ENCODE data around the gene AAMP.

Gene AAMP

DNA sequence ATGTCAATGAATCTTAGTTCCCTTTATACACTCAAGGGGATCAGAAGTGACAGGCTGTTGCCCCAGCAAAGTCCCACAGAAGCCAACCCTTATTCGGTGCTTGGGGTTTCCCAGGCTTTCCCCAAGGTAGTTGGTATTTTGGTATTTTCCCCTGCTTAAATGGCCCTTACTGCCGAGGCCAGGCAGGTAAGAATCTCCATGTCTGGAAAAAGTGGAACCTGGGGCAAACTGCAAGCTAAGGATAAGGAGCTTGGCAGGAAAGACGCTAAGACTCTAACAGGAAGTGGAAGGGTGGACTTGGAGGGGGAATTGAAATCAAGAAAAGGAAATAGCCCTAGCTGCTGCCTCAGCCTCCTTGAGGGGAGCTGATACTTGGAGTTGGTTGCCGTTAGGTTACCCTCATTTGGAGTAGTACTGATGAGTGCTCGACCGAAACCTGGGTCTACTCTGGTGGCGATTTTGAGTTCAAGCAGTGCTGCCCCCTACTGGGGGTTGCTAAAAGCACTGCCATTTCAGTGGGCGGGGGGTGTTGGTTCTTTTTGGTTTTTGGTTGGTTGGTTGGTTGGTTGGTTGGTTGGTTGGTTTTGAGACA, 12.5 kb downstream of the AAMP start:
- DNase-seq: no peak

GRCh38 chr2:218256612-218257350, 13.2 kb downstream of the AAMP start:
- no peak for DNase-seq

DNA sequence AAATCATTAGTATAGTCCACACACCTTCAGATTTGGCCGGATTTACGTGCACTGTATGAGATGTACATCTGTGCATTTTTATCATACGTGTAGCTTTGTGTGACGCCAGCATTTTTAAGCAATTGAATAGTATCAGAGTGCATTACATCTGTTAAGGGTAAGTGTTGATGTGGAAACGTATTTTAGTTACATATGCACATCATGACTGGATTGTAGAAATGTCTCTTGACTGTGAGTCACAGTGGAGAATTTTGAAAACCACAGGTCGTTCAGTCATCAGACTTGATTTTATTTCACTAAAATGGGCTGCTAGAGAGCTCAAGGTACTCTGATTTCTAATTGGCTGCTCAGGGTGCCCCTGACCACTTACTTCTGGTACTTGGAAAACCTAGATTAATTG, 14.5 kb downstream of the AAMP start:
- no peak for DNase-seq

DNA sequence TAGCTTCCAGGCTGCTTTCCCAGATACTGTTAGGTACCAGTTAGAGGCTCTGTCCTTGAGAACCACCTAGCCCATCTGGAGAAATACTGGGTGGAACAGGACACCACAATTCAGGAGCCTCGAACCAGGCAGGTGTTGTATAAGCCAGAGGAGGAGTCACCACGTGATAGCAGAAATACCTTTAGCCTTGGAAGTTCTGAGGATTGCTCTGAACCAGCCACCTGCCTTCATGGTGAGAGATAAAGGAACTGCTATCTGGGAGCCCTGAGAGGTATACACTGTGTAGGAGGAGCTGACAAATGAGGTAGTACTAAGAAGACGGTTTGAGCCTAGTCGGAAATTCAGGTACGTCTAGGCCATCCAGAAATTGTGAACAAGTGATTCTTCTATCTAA, 16.7 kb downstream of the AAMP start:
- no peak for DNase-seq

GRCh38 chr2:218252509-218253231, 17.3 kb downstream of the AAMP start:
- DNase-seq: no peak

DNA sequence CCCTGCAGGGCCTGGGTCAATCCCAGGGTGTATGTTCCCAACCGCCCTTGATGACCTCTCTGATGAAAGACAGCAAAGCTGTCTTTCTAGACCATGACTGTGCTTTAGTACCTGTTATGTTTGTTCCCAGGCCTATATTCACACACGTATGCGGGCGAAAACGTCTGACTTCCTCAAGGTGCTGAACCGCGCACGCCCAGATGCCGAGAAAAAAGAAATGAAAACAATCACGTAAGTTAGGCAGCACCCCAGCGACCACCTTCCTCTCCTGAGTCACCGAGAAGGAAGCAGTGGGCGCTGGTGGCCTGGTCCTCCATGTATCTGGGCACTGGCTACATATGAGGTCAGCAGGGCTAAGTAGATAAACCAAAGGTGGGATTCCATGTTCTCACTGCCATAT, 20.2 kb downstream of the AAMP start:
- DNase-seq: no peak

DNA sequence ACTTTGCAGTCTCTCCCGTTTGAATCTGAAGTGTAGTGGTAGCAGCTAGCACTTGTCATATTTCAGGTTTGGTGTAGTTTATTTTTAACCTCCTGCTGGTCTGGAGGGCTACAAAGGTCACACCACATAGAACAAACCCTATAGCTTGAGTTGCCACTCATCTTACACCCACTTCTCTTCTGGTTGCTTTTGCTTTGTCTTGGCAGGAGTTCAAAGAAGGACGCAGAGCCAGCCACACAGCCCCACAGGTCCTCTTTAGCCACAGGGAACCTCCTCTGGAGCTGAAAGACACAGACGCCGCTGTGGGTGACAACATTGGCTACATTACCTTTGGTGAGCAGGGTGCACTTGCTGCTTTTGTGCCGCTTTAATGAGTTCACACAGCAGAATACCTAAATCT, 24.7 kb downstream of the AAMP start:
- DNase-seq: no peak

- DNase-seq: no peak
Measured at GRCh38 chr2:218244665-218245064, 25.3 kb downstream of the AAMP start.

DNA sequence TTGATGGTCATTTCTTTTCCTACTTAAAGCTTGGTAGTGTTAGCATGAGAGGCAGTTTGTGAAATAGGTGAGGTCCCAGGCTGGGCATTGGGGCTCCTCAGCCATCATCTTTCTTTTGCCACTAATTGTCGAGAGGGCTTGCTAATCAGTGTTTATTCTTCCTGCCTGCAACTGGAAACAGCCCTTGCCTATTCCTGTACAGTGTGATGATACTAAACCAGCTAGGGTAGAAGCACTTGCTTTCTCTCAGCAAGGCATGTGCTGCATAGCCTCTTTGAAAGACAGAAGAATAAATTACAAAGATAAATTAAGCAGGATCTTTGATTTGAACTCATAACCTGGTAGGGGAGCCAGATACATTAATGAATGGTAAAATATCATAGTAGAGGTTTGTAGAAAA, 25.7 kb downstream of the AAMP start:
- DNase-seq: no peak

GRCh38 chr2:218238887-218239286, 31.1 kb downstream of the AAMP start:
- no peak for DNase-seq

GRCh38 chr2:218236829-218237228, 33.1 kb downstream of the AAMP start:
- DNase-seq: no peak

DNA sequence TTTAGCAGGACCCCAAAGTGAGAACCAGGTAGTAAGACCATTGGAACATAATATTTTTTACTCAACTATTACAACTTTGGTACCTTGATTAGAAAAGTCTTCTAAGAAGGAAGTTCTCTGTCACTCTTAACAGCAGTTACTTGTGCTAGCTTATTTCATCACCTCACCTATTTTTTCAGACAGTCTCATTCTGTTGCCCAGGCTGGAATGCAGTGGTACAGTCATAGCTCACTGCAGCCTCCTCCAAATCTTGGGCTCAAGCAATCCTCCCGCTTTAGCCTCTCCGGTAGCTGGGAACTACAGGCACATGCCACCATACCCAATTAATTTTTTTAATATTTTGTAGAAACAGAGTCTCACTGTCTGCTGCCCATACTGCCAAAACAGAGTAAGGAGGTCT, 34.9 kb downstream of the AAMP start:
- DNase-seq: no peak

- DNase-seq: no peak
Measured at GRCh38 chr2:218234521-218234920, 35.4 kb downstream of the AAMP start.

DNA sequence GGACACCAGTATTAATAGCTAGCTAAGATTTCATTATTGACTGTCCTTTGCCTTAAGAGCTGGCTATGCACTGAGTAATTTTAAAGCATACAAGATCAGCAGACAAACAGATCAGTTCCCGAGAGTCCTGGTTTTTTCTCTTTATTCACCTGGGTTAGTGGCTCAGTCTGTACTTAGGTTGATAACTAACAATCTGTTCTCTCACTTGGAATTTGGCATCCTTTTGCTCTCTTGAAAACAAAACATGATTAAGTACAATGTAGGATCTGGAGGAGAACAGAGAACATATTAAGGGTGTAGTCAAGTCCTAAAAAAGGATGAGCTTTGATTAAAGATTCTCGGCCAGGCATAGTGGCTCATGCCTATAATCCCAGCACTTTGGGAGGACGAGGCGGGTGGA, 36.4 kb downstream of the AAMP start:
- no peak for DNase-seq

- no peak for DNase-seq
Measured at GRCh38 chr2:218230882-218231281, 39.1 kb downstream of the AAMP start.

DNA sequence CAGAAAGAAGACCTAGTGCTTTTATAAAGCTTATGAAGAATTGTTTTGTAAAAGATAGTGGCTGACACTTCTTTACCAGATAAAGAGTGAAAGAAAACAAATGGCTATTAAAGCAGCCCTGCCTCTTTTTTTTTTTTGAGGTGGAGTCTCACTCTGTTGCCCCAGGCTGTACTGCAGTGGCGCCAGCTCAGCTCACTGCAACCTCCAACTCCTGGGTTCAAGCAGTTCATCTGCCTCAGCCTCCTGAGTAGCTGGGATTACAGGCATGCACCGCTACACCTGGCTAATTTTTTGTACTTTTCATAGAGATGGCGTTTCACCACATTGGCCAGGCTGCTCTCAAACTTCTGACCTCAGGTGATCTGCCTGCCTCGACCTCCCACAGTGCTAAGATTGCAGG, 40.1 kb downstream of the AAMP start:
- no peak for DNase-seq

GRCh38 chr2:218229239-218229638, 40.7 kb downstream of the AAMP start:
- no peak for DNase-seq

GRCh38 chr2:218228366-218229090, 41.4 kb downstream of the AAMP start:
- DNase-seq: no peak

DNA sequence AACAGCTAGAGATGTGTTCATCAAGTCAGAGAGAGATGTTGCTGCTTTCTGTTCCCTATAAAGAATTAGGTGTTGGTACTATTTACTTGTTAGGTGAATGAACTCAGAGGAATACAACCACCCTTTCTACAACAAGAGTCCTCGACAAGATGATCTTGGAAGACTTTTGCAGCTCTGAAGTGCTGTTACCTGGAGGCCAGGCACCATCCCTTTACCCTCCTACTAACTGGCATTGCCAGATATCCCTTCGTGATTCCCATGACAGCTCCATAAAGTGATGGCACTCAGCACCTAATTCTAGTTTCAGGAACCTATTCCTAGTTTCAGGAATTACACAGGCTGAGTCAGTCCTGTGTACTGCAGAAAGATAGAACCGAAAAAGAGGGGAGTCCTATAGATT, 43.0 kb downstream of the AAMP start:
- no peak for DNase-seq

GRCh38 chr2:218224186-218224585, 45.8 kb downstream of the AAMP start:
- DNase-seq: no peak

- DNase-seq: no peak
Measured at GRCh38 chr2:218223046-218223445, 46.9 kb downstream of the AAMP start.

GRCh38 chr2:218221000-218221399, 48.9 kb downstream of the AAMP start:
- no peak for DNase-seq

DNA sequence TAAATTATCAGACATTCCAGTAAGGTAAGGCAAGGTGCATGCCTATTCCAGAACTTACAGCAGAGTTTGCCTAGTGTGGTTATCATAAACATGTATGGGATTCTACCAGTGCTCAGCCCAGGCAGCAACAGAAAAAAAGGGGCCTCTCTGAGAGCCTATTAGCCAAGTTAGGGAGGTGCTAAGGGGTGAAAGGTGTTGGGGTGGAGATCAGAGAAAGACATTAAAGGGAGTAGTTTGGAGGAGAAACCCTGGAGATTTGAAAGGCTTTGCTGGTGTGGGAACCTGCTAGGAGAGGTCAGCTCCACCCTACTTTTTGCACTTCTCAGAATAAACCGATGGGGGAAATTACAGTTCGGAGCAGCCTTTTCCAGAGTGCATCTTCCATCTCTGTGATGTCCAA, 50.0 kb downstream of the AAMP start:
- DNase-seq: no peak
